GM13977 (cell line): ENCODE results near the gene ZNHIT3.
A peak's percentile ranks its signal among the peaks of the same experiment; 100 is the strongest.

Source experiments
- DNase-seq: peaks from one replicate; pipeline ENCODE4 v3.0.0; 2012; ENCODE audit warnings: low spot score
- in situ Hi-C: fragments of 300-500 bp; cut with MboI; formaldehyde crosslinking; loops from one replicate; pipeline ENCODE4 v1.12.0; 2022; ENCODE audit warnings: low sequenced_read_pairs, low pct_unique_long_range_greater_than_20kb, mixed read lengths, inconsistent platforms; ENCODE audit not compliant: unreplicated experiment
- TF ChIP-seq, protein P1 (sequence below): IDR thresholded peaks from 2 replicates; pipeline ENCODE4 v1.5.1; 2012; ENCODE audit warnings: mild to moderate bottlenecking, control low read depth; ENCODE audit not compliant: insufficient read depth; ENCODE audit errors: extremely low read depth, missing control alignments

ZNHIT3 gene

DNA sequence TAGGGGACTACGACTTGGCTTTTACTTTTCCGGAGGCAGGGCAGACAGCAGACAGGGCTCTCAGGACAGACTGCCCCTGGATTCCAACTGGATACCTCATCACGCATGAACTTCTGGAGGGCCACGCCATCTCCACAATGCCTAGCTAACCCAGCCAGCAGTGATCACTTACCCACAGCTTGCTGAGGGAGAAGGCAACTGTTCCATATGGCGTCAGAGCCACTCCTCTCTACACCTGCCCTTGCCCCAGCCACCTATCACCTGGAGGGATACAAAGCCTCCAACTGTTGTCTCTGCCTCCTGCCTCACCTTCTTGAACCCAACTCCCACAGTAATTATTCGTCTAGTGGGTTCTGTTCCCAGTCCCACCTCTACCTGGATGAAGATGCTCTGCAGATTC, 39.4 kb downstream of the ZNHIT3 start:
- TF ChIP-seq, protein P1, sequence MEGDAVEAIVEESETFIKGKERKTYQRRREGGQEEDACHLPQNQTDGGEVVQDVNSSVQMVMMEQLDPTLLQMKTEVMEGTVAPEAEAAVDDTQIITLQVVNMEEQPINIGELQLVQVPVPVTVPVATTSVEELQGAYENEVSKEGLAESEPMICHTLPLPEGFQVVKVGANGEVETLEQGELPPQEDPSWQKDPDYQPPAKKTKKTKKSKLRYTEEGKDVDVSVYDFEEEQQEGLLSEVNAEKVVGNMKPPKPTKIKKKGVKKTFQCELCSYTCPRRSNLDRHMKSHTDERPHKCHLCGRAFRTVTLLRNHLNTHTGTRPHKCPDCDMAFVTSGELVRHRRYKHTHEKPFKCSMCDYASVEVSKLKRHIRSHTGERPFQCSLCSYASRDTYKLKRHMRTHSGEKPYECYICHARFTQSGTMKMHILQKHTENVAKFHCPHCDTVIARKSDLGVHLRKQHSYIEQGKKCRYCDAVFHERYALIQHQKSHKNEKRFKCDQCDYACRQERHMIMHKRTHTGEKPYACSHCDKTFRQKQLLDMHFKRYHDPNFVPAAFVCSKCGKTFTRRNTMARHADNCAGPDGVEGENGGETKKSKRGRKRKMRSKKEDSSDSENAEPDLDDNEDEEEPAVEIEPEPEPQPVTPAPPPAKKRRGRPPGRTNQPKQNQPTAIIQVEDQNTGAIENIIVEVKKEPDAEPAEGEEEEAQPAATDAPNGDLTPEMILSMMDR = no peak
- in situ Hi-C loops = no loop called here

DNA sequence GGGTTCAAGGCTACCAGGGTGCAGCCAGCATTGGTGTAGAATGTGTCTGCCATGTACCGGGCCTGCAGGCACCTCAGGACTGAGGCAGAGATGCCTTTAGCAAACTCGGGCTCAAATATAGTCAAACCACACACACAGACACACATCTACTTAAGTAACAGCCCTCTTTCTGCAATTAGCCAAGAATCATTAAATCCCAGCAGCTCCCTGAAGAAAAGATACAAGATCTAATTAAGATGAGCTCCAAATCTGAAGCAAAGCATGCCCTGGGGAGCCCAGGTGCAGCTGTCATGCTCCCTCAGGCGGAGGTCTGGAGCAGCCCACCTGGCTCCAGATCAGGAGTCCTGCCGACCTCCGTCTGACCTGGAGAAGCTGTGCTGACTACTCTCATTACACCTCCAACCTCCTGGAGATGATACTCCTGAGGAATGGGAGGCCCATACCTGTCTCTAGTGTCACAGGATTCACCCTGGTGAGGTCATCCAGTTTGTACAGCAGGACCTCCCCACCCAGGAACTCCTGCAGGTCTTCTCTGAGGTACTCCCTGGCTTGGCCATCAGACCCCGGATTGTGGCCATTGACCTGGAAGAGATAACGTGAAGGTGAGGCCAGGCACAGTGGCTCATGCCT, 41.3 kb downstream of the ZNHIT3 start:
- in situ Hi-C loops = no loop called here
- no peak for DNase-seq
- TF ChIP-seq, protein P1 = no peak

More for the DNA sequence above, 39.4 kb downstream of the ZNHIT3 start:
- no peak for DNase-seq

DNA sequence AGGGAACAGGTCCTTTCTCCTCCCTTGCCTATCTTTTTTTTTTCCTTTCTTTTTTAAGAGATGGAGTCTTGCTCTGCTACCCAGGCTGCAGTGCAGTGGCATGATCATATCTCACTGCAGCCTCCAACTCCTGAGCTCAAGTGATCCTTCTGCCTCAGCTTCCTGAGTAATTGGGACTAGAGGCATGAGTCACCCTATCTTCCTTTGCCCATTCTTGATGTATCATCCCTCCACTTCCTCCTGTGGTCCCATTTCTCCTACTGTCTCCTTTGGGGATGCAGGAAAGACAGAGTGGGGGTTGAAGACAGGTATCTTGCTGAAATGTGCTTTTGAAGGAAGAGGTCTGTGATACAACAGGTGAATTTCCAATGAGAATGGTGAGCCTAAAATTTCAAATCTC, 42.6 kb downstream of the ZNHIT3 start:
- no peak for DNase-seq
- in situ Hi-C loops = no loop called here
- TF ChIP-seq, protein P1 = no peak

DNA sequence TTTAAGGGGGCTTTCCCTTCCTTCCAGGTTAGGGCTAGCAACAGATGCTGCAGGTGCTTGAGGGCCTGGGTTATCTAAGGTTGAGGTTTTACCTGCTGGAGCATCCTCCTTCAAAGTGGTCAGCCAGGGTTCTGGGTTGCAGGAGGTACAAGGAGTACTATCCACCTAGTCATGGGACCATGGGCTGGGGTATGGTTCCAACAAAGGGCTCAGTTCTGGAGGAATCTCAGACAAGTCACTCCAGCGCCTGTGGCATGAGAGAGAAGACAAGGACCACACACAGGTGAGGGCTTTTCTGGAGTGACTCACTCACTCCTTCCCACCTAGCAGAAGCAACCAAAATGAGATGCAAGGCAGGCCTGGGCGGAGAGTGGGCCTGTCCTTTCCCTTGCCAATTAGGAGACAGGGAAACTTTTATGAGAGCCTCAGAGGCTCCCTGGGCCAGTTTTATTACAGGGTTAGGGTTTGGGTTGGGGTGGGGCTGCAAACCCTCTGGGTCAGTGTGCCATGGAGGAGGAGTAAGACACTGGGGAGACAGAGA, 46.0 kb downstream of the ZNHIT3 start:
- DNase-seq = no peak
- TF ChIP-seq, protein P1 = no peak
- in situ Hi-C loops = no loop called here

DNA sequence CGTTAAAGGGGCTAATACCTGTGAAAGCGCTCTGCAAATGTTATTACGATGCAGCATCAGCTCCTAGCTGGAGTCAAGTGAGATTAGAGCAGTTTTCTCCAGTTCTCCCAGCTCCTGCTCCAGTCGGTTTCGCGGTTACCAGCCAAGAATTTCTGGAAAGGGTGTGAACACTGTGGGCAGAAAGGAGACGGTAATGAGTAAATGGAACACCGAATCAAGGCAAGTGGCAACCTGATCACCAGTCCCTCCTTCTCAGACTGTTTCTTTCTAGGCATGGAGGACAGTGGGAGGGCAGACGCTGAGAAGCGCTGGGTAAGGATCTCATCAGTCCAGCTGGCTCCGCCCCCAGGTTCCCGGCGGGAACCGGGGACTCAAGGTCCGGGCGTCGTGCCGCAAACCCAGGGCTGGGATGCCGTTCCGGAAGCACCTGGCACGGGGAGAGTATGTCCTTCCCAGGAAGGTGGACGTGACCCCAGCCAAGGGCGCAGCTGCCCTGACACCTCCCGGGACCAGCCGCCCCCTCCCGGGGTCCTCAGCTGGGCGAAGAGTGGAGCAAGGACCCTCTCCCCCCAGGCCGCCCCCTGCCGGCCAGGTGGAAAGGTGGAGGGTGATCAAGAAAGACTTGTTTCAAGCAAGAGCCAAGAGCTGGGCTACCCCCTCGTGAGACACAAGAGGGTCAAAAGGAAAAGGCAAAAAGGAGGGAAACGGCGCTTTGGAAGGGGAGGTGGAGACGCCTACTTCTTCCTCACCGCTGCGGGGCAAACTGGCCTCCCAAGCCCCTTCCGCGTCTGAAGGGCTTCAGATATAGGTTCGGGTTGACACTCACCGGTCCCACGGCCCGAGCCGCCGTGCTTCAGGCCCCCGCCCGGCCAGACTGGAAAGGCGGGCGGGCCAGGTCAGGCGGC, 47.7 kb downstream of the ZNHIT3 start:
- TF ChIP-seq, protein P1 = peak; percentile 82
- peak; percentile 70 for DNase-seq
- in situ Hi-C loops = no loop called here

- in situ Hi-C loops = no loop called here
- DNase-seq = peak; percentile 92
- TF ChIP-seq, protein P1 = peak; percentile 17
Observed at GRCh38 chr17:36534840-36535668, 48.6 kb downstream of the ZNHIT3 start, which contains the start of the genes MYO19 and PIGW. Gene MYO19 (minus strand): TSS chr17:36534868. CDS start chr17:36532538, 2,330 bp downstream. Gene PIGW (plus strand): TSS chr17:36534987. CDS start chr17:36537102, 2,115 bp downstream.
